Stimulated activated CD8-positive, alpha-beta memory T cell treated with anti-CD3 and anti-CD28 coated beads, Interleukin-4, amount 100 ng/mL, for 48 hours (primary cell): ENCODE data around the gene OR2AT4.
"Not testable (repeated sequence)": the region's sequence is repeated elsewhere in the genome, so short reads cannot be mapped to it uniquely, and the experiment has no call there.

ENCODE experiments used
- DNase-seq: peaks from one replicate; pipeline ENCODE4 v3.0.0-alpha.2; 2020

The OR2AT4 gene

GRCh38 chr11:75063741-75064314 is 32.8 kb downstream of the OR2AT4 start:
- no peak for DNase-seq

DNA sequence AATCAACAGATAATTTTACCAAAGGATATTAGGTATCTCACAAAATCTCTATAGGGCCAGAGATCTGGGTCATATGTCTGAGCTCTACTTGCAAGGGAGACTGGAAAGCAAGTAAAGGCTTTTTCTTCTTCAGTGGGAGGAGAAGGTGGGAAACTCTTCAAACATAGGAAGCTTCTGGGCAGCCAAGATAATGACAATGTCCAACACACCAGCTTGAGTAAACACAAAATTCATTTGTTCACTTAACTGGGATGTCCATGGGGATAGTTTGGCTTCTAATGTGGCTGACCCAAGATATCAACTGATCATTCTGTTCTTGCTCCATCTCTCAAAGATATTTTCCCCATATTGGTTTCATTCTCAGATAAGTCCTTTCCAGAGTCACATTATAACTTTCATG is 37.4 kb downstream of the OR2AT4 start:
- DNase-seq: no peak

- DNase-seq: no peak
Measured at GRCh38 chr11:75056814-75057213, 39.9 kb downstream of the OR2AT4 start.

GRCh38 chr11:75055511-75055910 is 41.2 kb downstream of the OR2AT4 start:
- DNase-seq: no peak

- DNase-seq: no peak
Measured at GRCh38 chr11:75052457-75052856, 44.2 kb downstream of the OR2AT4 start.

- no peak for DNase-seq
Measured at GRCh38 chr11:75051043-75051442, 45.6 kb downstream of the OR2AT4 start.

DNA sequence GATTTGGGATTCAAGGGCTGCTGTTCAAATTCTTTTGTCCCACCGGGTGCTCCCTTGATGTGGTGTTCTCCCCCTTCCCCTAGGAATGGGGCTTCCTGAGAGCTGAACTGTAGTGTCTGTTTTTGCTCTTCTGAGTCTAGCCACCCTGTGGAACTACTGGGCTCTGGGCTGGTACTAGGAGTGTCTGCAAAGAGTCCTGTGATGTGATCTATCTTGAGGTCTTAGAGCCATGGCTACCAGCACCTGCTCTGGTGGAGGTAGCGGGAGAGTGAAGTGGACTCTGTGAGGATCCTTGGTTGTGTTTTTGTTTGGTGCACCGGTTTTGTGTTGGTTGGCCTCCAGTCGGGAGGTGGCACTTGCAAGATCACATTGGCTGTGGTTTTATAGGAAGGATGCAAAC is 46.2 kb downstream of the OR2AT4 start:
- DNase-seq: no peak

- not testable (repeated sequence) for DNase-seq
Measured at GRCh38 chr11:75049501-75050266, 47.0 kb downstream of the OR2AT4 start.

DNA sequence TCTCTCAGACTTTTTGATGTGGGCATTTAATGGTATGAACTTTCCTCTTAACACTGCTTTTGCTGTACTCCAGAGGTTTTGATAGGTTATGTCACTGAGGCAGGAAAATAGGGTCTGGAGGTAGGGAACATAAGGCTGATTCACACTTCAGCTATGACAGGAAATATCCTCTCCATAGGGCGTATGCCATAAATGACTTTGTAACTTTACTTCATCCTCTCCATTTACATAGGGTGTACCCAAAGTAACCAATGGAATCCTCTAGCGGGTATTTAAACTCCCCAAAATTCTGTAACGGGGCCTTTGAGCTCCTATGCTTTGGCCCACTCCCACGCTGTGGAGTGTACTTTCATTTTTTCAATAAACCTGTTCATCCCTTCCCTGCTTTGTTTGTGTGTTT is 49.5 kb downstream of the OR2AT4 start:
- DNase-seq: no peak

DNA sequence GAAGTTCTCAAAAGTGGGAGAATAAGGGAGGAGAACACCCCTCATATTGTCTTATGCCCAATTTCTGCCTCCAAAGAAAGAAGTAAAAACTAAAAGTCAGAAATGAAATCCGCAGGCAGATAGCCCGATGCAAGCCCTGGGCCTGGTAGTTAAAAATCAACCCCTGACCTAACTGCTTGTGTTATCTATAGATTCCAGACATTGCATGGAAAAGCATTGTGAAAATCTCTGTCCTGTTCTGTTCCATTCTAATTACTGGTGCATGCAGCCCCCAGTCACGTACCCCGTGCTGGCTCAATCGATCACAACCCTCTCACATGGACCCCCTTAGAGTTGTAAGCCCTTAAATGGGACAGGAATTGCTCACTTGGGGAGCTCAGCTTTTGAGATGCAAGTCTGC is 50.0 kb downstream of the OR2AT4 start:
- DNase-seq: not testable (repeated sequence)

GRCh38 chr11:75044381-75045170 is 52.1 kb downstream of the OR2AT4 start:
- not testable (repeated sequence) for DNase-seq

GRCh38 chr11:75041821-75042220 is 54.9 kb downstream of the OR2AT4 start:
- not testable (repeated sequence) for DNase-seq

DNA sequence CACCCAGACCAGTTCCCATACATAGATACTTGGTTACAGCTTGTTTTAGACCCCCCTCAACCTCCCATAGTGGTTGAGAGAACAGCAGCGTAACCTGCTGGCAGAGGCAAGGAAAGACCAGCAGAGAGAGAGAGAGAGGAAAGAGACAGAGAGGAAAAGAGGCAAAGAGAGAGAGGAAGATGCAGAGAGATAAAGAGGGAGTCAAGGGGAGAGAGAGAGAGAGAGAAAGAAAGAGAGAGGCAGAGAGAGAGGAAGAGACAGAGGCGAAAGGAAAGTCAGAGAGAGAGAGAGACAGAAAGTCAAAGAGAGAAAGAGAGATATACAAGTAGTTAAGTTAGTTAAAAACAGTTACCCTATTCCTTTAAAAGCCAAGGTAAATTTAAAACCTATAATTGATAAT is 55.4 kb downstream of the OR2AT4 start:
- no peak for DNase-seq

DNA sequence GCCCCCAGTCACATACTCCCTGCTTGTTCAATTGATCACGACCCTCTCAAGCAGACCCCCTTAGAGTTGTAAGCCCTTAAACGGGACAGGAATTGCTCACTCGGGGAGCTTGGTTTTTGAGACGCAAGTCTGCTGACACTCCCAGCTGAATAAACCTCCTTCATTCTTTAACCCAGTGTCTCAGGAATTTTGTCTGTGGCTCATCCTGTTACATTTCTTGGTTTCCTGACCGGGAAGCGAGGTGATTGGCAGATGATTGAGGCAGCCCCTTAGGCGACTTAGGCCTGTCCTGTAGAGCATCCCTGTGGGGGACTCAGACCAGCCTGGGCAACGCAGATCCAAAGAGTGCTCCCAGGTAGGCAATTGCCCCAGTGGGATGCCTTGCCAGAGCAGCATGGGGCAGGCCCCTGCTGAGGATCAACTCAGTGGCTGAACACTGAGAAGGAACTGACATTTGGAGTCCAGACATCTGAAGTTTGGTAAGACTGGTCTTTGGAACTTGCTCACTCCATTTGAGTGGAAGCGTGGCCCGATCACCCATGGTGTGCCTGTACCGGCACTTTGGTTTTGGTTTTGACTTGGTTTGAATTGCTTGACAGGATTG is 56.4 kb downstream of the OR2AT4 start:
- no peak for DNase-seq

- no peak for DNase-seq
Measured at GRCh38 chr11:75035911-75036565, 60.6 kb downstream of the OR2AT4 start.

GRCh38 chr11:75035256-75035655 is 61.4 kb downstream of the OR2AT4 start:
- no peak for DNase-seq

DNA sequence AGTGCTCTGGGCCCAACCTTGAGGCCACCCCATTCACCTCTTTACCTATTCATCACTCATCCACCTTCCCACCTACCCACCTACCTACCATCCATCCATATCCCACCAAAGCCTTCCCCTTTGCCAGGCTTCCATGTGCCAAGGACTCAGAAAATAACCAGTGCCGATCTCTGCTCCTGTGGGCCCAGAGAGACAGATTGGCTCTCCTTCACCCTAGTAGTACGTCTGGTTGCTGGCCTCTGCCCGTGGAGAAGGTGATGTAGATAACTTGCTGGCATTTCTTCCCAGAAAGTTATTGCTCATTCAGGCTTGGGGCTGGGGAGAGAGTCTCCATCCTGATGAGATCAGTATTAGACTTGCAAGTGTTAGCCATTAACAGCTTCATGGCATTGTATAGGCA is 62.8 kb downstream of the OR2AT4 start:
- peak; percentile 7 for DNase-seq

GRCh38 chr11:75032550-75032935 is 64.1 kb downstream of the OR2AT4 start:
- DNase-seq: no peak

GRCh38 chr11:75031771-75032549 is 64.7 kb downstream of the OR2AT4 start:
- peak; percentile 89 for DNase-seq
